ENCODE measurements around the gene SYNE1.
A peak's percentile ranks its signal among the peaks of the same experiment; 100 is the strongest.
"Not testable (repeated sequence)": the region's sequence is repeated elsewhere in the genome, so short reads cannot be mapped to it uniquely, and the experiment has no call there.

SYNE1 gene

GRCh38 chr6:152167641-152168603, 469.2 kb downstream of the SYNE1 start:
- DNase-seq: no peak

GRCh38 chr6:152166897-152167296, 470.3 kb downstream of the SYNE1 start:
- DNase-seq: no peak

GRCh38 chr6:152166497-152166896, 470.7 kb downstream of the SYNE1 start:
- DNase-seq: no peak

- no peak for DNase-seq
These were observed 472.2 kb downstream of the SYNE1 start for GRCh38 chr6:152164957-152165356.

- no peak for DNase-seq
These were observed 475.7 kb downstream of the SYNE1 start for GRCh38 chr6:152161501-152161900.

- no peak for DNase-seq
These were observed 476.8 kb downstream of the SYNE1 start for GRCh38 chr6:152160346-152160745.

GRCh38 chr6:152155792-152156191, 481.4 kb downstream of the SYNE1 start:
- DNase-seq: no peak

- no peak for DNase-seq
These were observed 482.4 kb downstream of the SYNE1 start for GRCh38 chr6:152154559-152155356.

- no peak for DNase-seq
These were observed 485.2 kb downstream of the SYNE1 start for GRCh38 chr6:152151920-152152319.

GRCh38 chr6:152150196-152150595, 487.0 kb downstream of the SYNE1 start:
- DNase-seq: no peak

- no peak for DNase-seq
These were observed 488.8 kb downstream of the SYNE1 start for GRCh38 chr6:152148412-152148811.

GRCh38 chr6:152147269-152147668, 489.9 kb downstream of the SYNE1 start:
- no peak for DNase-seq

- DNase-seq: no peak
These were observed 490.8 kb downstream of the SYNE1 start for GRCh38 chr6:152146385-152146784.

GRCh38 chr6:152143359-152143758, 493.8 kb downstream of the SYNE1 start:
- no peak for DNase-seq

- DNase-seq: no peak
These were observed 495.1 kb downstream of the SYNE1 start for GRCh38 chr6:152142105-152142504.

- not testable (repeated sequence) for DNase-seq
These were observed 498.8 kb downstream of the SYNE1 start for GRCh38 chr6:152138344-152138743.

GRCh38 chr6:152136449-152136825, 500.7 kb downstream of the SYNE1 start:
- no peak for DNase-seq

GRCh38 chr6:152135755-152136448, 501.3 kb downstream of the SYNE1 start:
- no peak for DNase-seq

GRCh38 chr6:152130441-152130840, 506.7 kb downstream of the SYNE1 start:
- no peak for DNase-seq

- no peak for DNase-seq
These were observed 507.4 kb downstream of the SYNE1 start for GRCh38 chr6:152129691-152130151.

GRCh38 chr6:152127432-152128165, 509.6 kb downstream of the SYNE1 start:
- no peak for DNase-seq

- DNase-seq: peak in 1 of 2 donors; percentile 30
These were observed 512.6 kb downstream of the SYNE1 start for GRCh38 chr6:152124429-152125074.
